ENCODE data around the gene PRDX5.

- TF ChIP-seq CTCF (IDR thresholded peaks at IDR 0.05 in 2 of 3, conservative IDR thresholded peaks at IDR 0.05 in 1 of 3; ENCODE audit: borderline replicate concordance in 1 of 3, insufficient read depth in 1 of 3, low read depth in 2 of 3, low read length in 2 of 3) (no peak), REST (IDR thresholded peaks at IDR 0.05; ENCODE audit: low read depth) (no peak), POLR2AphosphoS5 (IDR thresholded peaks at IDR 0.05; ENCODE audit: low read depth, low read length) (no peak), ZBTB33 (IDR thresholded peaks at IDR 0.05; ENCODE audit: extremely low read depth, insufficient replicate concordance, low read length) (no peak)
Observed at GRCh38 chr11:64283092-64283491, 34.8 kb upstream of the PRDX5 start.

All from HCT116 (cell line).